Naive thymus-derived CD4-positive, alpha-beta T cell (primary cell): ENCODE data around the gene KLHL24. TPM values are rescaled to one million over a fixed set of nuclear protein-coding genes. Genes with fewer than 3 reads are reported as not detected.
"Not testable (repeated sequence)": the region's sequence is repeated elsewhere in the genome, so short reads cannot be mapped to it uniquely, and the experiment has no call there.

ENCODE experiments used
- ATAC-seq: fragments of 150-1000 bp; cut with Tn5 transposase; 2 replicates; pipeline ENCODE4 v1.10.0; 2021; ENCODE audit warnings: mild to moderate bottlenecking, moderate library complexity
- CTCF ChIA-PET: fragments of 350-600 bp; sonication (Branson Sonifier 250); formaldehyde crosslinking; loops from one replicate; lab custom pipeline; 2021; ENCODE audit warnings: antibody characterized with exemption; lab: Charles Lee
- POLR2A ChIA-PET: fragments of 350-600 bp; sonication (Branson Sonifier 250); formaldehyde crosslinking; loops from one replicate; lab custom pipeline; 2021; ENCODE audit warnings: antibody characterized with exemption, inconsistent platforms; lab: Charles Lee
- DNase-seq, 9 donors: peaks; one replicate each; pipeline versions ENCODE4 v3.0.0 to v3.0.0-alpha.2; 2020 to 2022; ENCODE audit warnings: mixed read lengths in 1 of 9
- H3K27ac ChIP-seq: one replicate; pipeline ENCODE4 v1.7.0; 2013; ENCODE audit warnings: mild to moderate bottlenecking, low read depth, low read length, moderate library complexity
- H3K27me3 ChIP-seq, 2 donors: one replicate each; pipeline ENCODE4 v1.7.0; 2013; ENCODE audit warnings: low read length in 2 of 2, mild to moderate bottlenecking in 2 of 2, moderate library complexity in 2 of 2; ENCODE audit not compliant: control insufficient read depth in 2 of 2, insufficient read depth in 2 of 2
- H3K36me3 ChIP-seq, 3 experiments: 1 replicate in 2 of 3; 2 replicates in 1 of 3; pipeline ENCODE4 v1.7.0; 2013; ENCODE audit warnings: low read length in 3 of 3, mild to moderate bottlenecking in 3 of 3, moderate library complexity in 1 of 3; ENCODE audit not compliant: insufficient read depth in 3 of 3, control insufficient read depth in 2 of 3
- H3K4me1 ChIP-seq, 2 donors: one replicate each; pipeline ENCODE4 v1.7.0; 2013; ENCODE audit warnings: low read length in 2 of 2, mild to moderate bottlenecking in 2 of 2, moderate library complexity in 1 of 2; ENCODE audit not compliant: control insufficient read depth in 2 of 2, insufficient read depth in 2 of 2
- H3K4me3 ChIP-seq: 2 replicates; pipeline ENCODE4 v1.7.0; 2013; ENCODE audit warnings: mild to moderate bottlenecking, low read length
- H3K9me3 ChIP-seq, 3 experiments: 1 replicate in 2 of 3; 2 replicates in 1 of 3; pipeline ENCODE4 v1.7.0; 2013; ENCODE audit warnings: low read length in 3 of 3; ENCODE audit not compliant: control insufficient read depth in 2 of 3
- H3K27ac Mint-ChIP-seq, 9 donors: one replicate each; pipeline ENCODE4 v1.8.0; 2020 to 2022; ENCODE audit warnings: mixed read lengths in 9 of 9, mild to moderate bottlenecking in 8 of 9, moderate library complexity in 5 of 9, inconsistent platforms in 2 of 9
- H3K27me3 Mint-ChIP-seq, 5 donors: one replicate each; pipeline ENCODE4 v1.8.0; 2021 to 2022; ENCODE audit warnings: mixed read lengths in 5 of 5, mild to moderate bottlenecking in 1 of 5
- H3K36me3 Mint-ChIP-seq, 5 donors: one replicate each; pipeline ENCODE4 v1.8.0; 2020 to 2022; ENCODE audit warnings: mixed read lengths in 5 of 5, mild to moderate bottlenecking in 3 of 5, inconsistent platforms in 1 of 5
- H3K4me1 Mint-ChIP-seq, 7 donors: one replicate each; pipeline ENCODE4 v1.8.0; 2020 to 2022; ENCODE audit warnings: mixed read lengths in 7 of 7, mild to moderate bottlenecking in 3 of 7, inconsistent platforms in 1 of 7
- H3K4me3 Mint-ChIP-seq, 10 donors: one replicate each; pipeline ENCODE4 v1.8.0; 2020 to 2022; ENCODE audit warnings: mild to moderate bottlenecking in 10 of 10, mixed read lengths in 10 of 10, moderate library complexity in 6 of 10, inconsistent platforms in 2 of 10
- H3K9me3 Mint-ChIP-seq, 11 donors: one replicate each; pipeline ENCODE4 v1.8.0; 2020 to 2022; ENCODE audit warnings: mixed read lengths in 11 of 11, mild to moderate bottlenecking in 4 of 11, inconsistent platforms in 1 of 11, moderate library complexity in 1 of 11
- intact Hi-C, 2 donors: fragments of 100-400 bp; cut with micrococcal nuclease; formaldehyde crosslinking; loops; one replicate each; pipeline ENCODE4 v1.15.1; 2023
- polyA plus RNA-seq, 2 donors: library from polyadenylated mRNA; unstranded; fragments of 300-500 nt; fragmentation: Illumina TruSeq; gene quantifications; one replicate each; pipeline ENCODE4 v1.2.3, GENCODE V29; 2021
- total RNA-seq, 6 experiments: library from RNA in 5 of 6; stranded (reverse) in 5 of 6; gene quantifications; 1 replicate in 5 of 6; 2 replicates in 1 of 6; pipeline ENCODE4 v1.2.3 and lab custom pipeline; 2021 to 2026

Gene KLHL24
- total and polyA plus RNA-seq, 7 experiments from 2014 or later = 25.3 to 161 (median 118) TPM

- intact Hi-C loops = loop anchor here (2.0 to 10.0 kb wide), 16 partner anchors 16 to 1178 kb away; partner anchors contain the start of genes AP2M1 (in 2 of the 2), VPS8 (in 2 of the 2), ABCC5 (in 1 of the 2) and ATP11B (in 1 of the 2)
- peaks cover 0 to 10% (median 6%) of the 10 kb centered on the region in 5 donors for H3K36me3 Mint-ChIP-seq
- CTCF ChIA-PET = interaction anchor here (0.5 to 1.0 kb wide), 2 partner anchors 22 to 60 kb away, joined by 3 to 4 read pairs; partner anchors contain the start of gene YEATS2
These were observed 1.7 kb downstream of the KLHL24 start for GRCh38 chr3:183637106-183637486.

GRCh38 chr3:183637633-183638032 is 2.2 kb downstream of the KLHL24 start:
- H3K4me1 Mint-ChIP-seq = peaks cover 25 to 62% (median 42%) of the 10 kb centered on the region in 7 donors
- peaks cover 15 to 29% of the 10 kb centered on the region in 2 donors for H3K4me1 ChIP-seq
- DNase-seq, H3K27me3 ChIP-seq, H3K9me3 ChIP-seq, H3K27me3 Mint-ChIP-seq, H3K36me3 ChIP-seq, ATAC-seq, H3K9me3 Mint-ChIP-seq: not testable (repeated sequence)
- H3K27ac Mint-ChIP-seq = peak overlapping the region; percentile 78 to 98 (median 95)
- peak overlapping the region; percentile 91 for H3K27ac ChIP-seq
- ChIA-PET CTCF (interaction anchor here (1.0 kb wide), 1 partner anchor 60 kb away, joined by 4 read pairs; the partner anchor contains the start of gene YEATS2), POLR2A (interaction anchor here (0.7 to 4.5 kb wide), 14 partner anchors 8 to 160 kb away, joined by 3 to 41 read pairs (median 4); partner anchors contain the start of genes KLHL6 and YEATS2)
- peak overlapping the region; percentile 75 for H3K4me3 ChIP-seq
- H3K36me3 Mint-ChIP-seq = peaks cover 0 to 14% (median 6%) of the 10 kb centered on the region in 5 donors
- intact Hi-C loops = loop anchor here (2.0 to 10.0 kb wide), 16 partner anchors 15 to 1177 kb away; partner anchors contain the start of genes AP2M1 (in 2 of the 2), VPS8 (in 2 of the 2), ABCC5 (in 1 of the 2) and ATP11B (in 1 of the 2)
- peak overlapping the region; percentile 92 to 96 (median 94) for H3K4me3 Mint-ChIP-seq

More at GRCh38 chr3:183637106-183637486, 1.7 kb downstream of the KLHL24 start:
- peaks cover 0 to 9% (median 0%) of the 10 kb centered on the region in 3 experiments for H3K36me3 ChIP-seq
- H3K9me3 ChIP-seq = no peaks in the 10 kb centered on the region
- POLR2A ChIA-PET = interaction anchor here (0.6 to 4.5 kb wide), 21 partner anchors 8 to 160 kb away, joined by 3 to 41 read pairs (median 5); partner anchors contain the start of genes KLHL6 and YEATS2
- peak overlapping the region; percentile 92 to 96 (median 94) for H3K4me3 Mint-ChIP-seq
- H3K9me3 Mint-ChIP-seq = no peaks in the 10 kb centered on the region
- H3K4me3 ChIP-seq = peak overlapping the region; percentile 75
- H3K27ac ChIP-seq = peak overlapping the region; percentile 91
- peaks cover 24 to 57% (median 39%) of the 10 kb centered on the region in 7 donors for H3K4me1 Mint-ChIP-seq
- H3K27ac Mint-ChIP-seq = peak overlapping the region; percentile 78 to 98 (median 95)
- no peak for ATAC-seq
- peaks cover 15 to 27% of the 10 kb centered on the region in 2 donors for H3K4me1 ChIP-seq
- no peaks in the 10 kb centered on the region for H3K27me3 ChIP-seq
- DNase-seq = no peak
- H3K27me3 Mint-ChIP-seq = no peaks in the 10 kb centered on the region

- peaks cover 0 to 14% (median 6%) of the 10 kb centered on the region in 5 donors for H3K36me3 Mint-ChIP-seq
- ATAC-seq (no peak), DNase-seq (peak in 1 of 9 donors; percentile 9)
- H3K9me3 ChIP-seq = no peaks in the 10 kb centered on the region
- H3K4me3 ChIP-seq = no peak overlapping the region
- peak overlapping the region; percentile 91 for H3K27ac ChIP-seq
- H3K27me3 ChIP-seq = no peaks in the 10 kb centered on the region
- peak overlapping the region in 9 of 10 donors; percentile 33 to 96 (median 92) for H3K4me3 Mint-ChIP-seq
- H3K4me1 ChIP-seq = peaks cover 15 to 29% of the 10 kb centered on the region in 2 donors
- no peaks in the 10 kb centered on the region for H3K9me3 Mint-ChIP-seq
- H3K27me3 Mint-ChIP-seq = no peaks in the 10 kb centered on the region
- ChIA-PET POLR2A (interaction anchor here (1.3 to 4.5 kb wide), 4 partner anchors 12 to 59 kb away, joined by 3 to 41 read pairs (median 16); partner anchors contain the start of gene YEATS2), CTCF (no interaction called here)
- H3K27ac Mint-ChIP-seq = peak overlapping the region in 8 of 9 donors; percentile 62 to 98 (median 90)
- intact Hi-C loops = loop anchor here (5.0 to 10.0 kb wide), 11 partner anchors 211 to 1177 kb away; partner anchors contain the start of genes VPS8 (in 2 of the 2), ABCC5 (in 1 of the 2), AP2M1 (in 1 of the 2) and ATP11B (in 1 of the 2)
- H3K4me1 Mint-ChIP-seq = peaks cover 25 to 62% (median 42%) of the 10 kb centered on the region in 7 donors
- H3K36me3 ChIP-seq = peaks cover 0 to 9% (median 0%) of the 10 kb centered on the region in 3 experiments
These were observed 2.9 kb downstream of the KLHL24 start for GRCh38 chr3:183638101-183638852.

- intact Hi-C loops, CTCF ChIA-PET, H3K9me3 Mint-ChIP-seq, H3K27me3 Mint-ChIP-seq, H3K4me3 ChIP-seq, H3K27me3 ChIP-seq, DNase-seq, POLR2A ChIA-PET, H3K9me3 ChIP-seq, H3K27ac ChIP-seq, ATAC-seq, H3K27ac Mint-ChIP-seq: not testable (repeated sequence)
- Mint-ChIP-seq H3K4me3 (peak overlapping the region in 1 of 10 donors; percentile 6), H3K36me3 (peaks cover 0 to 23% (median 19%) of the 10 kb centered on the region in 5 donors), H3K4me1 (peaks cover 17 to 68% (median 48%) of the 10 kb centered on the region in 7 donors)
- Histone ChIP-seq H3K36me3 (peaks cover 0 to 14% (median 0%) of the 10 kb centered on the region in 3 experiments), H3K4me1 (peaks cover 10 to 23% of the 10 kb centered on the region in 2 donors)
These were observed 5.2 kb downstream of the KLHL24 start for GRCh38 chr3:183640635-183641034.

- no peak overlapping the region for H3K27ac ChIP-seq
- no peaks in the 10 kb centered on the region for H3K27me3 Mint-ChIP-seq
- peak overlapping the region in 2 of 10 donors; percentile 5 to 21 for H3K4me3 Mint-ChIP-seq
These were observed 6.5 kb downstream of the KLHL24 start for GRCh38 chr3:183641882-183642281.

GRCh38 chr3:183644244-183644643 is 8.8 kb downstream of the KLHL24 start:
- Mint-ChIP-seq H3K9me3 (peaks cover 0 to 10% (median 0%) of the 10 kb centered on the region in 11 donors), H3K4me3 (no peak overlapping the region), H3K27ac (no peak overlapping the region), H3K27me3 (no peaks in the 10 kb centered on the region), H3K36me3 (peaks cover 0 to 42% (median 38%) of the 10 kb centered on the region in 5 donors), H3K4me1 (peaks cover 3 to 48% (median 27%) of the 10 kb centered on the region in 7 donors)
- Histone ChIP-seq H3K4me1 (peaks cover 0 to 6% of the 10 kb centered on the region in 2 donors), H3K4me3 (no peak overlapping the region), H3K27me3 (no peaks in the 10 kb centered on the region), H3K9me3 (no peaks in the 10 kb centered on the region), H3K36me3 (peaks cover 0 to 19% (median 4%) of the 10 kb centered on the region in 3 experiments), H3K27ac (no peak overlapping the region)
- no peak for ATAC-seq
- intact Hi-C loops = no loop called here
- POLR2A ChIA-PET = interaction anchor here (0.6 to 2.2 kb wide), 5 partner anchors 8 to 131 kb away, joined by 3 to 9 read pairs (median 6); partner anchors contain the start of gene KLHL24
- CTCF ChIA-PET = interaction anchor here (1.7 kb wide), 1 partner anchor 10 kb away, joined by 4 read pairs; no protein-coding TSS in a partner anchor
- DNase-seq = no peak

More at GRCh38 chr3:183641882-183642281, 6.5 kb downstream of the KLHL24 start:
- DNase-seq = no peak
- H3K36me3 Mint-ChIP-seq = peaks cover 0 to 27% (median 24%) of the 10 kb centered on the region in 5 donors
- Histone ChIP-seq H3K36me3 (peaks cover 0 to 7% (median 0%) of the 10 kb centered on the region in 3 experiments), H3K9me3 (no peaks in the 10 kb centered on the region), H3K27me3 (no peaks in the 10 kb centered on the region), H3K4me1 (peaks cover 10 to 23% of the 10 kb centered on the region in 2 donors), H3K4me3 (no peak overlapping the region)
- intact Hi-C loops = no loop called here
- POLR2A ChIA-PET = interaction anchor here (0.6 to 1.9 kb wide), 2 partner anchors 10 kb away, joined by 3 to 6 read pairs; no protein-coding TSS in a partner anchor
- CTCF ChIA-PET = no interaction called here
- no peak for ATAC-seq
- H3K27ac Mint-ChIP-seq = no peak overlapping the region
- no peaks in the 10 kb centered on the region for H3K9me3 Mint-ChIP-seq
- peaks cover 16 to 68% (median 47%) of the 10 kb centered on the region in 7 donors for H3K4me1 Mint-ChIP-seq
